ENCODE results near the gene A1BG.

The A1BG gene

DNA sequence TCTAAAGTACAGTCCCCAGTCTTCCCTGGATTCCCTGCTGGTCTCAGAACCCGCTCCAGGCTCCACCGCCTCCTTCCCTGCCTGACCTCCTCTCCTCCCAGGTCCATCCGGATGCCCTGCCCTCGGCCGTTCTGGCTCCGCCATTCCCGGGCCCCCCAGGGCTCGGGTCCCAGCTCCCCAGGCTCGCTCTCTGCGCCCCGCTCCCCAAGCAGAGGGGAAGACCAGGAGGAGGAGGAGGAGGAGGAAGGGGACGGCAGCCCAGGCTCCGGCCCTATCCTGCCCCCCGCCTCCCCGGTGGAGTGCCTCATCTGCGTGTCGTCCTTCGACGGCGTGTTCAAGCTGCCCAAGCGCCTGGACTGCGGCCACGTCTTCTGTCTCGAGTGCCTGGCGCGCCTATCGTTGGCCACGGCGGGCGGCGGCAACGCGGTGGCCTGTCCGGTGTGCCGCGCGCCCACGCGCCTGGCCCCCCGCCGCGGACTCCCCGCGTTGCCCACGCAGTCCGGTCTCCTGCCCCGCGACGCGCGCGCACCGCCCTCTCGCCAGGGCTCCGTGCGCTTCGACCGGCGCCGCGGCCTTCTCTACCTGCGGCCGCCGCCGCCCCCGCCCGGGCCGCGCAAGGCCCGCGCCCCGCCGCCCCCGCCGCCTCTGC lies 42.8 kb upstream of the A1BG start:
- no peak for DNase-seq (ENCODE audit: insufficient read length)
- FAIRE-seq, result no peak
- TF ChIP-seq TAF1 (IDR thresholded peaks at IDR 0.05; ENCODE audit: borderline replicate concordance, low read depth, low read length), result no peak
- no peak for TF ChIP-seq POLR2A (IDR thresholded peaks at IDR 0.05; ENCODE audit: low read depth, low read length)
- no peak; the same call in 1 of the 2 replicates for TF ChIP-seq POLR2AphosphoS5 (IDR thresholded peaks at IDR 0.05; ENCODE audit: low read depth, low read length)

DNA sequence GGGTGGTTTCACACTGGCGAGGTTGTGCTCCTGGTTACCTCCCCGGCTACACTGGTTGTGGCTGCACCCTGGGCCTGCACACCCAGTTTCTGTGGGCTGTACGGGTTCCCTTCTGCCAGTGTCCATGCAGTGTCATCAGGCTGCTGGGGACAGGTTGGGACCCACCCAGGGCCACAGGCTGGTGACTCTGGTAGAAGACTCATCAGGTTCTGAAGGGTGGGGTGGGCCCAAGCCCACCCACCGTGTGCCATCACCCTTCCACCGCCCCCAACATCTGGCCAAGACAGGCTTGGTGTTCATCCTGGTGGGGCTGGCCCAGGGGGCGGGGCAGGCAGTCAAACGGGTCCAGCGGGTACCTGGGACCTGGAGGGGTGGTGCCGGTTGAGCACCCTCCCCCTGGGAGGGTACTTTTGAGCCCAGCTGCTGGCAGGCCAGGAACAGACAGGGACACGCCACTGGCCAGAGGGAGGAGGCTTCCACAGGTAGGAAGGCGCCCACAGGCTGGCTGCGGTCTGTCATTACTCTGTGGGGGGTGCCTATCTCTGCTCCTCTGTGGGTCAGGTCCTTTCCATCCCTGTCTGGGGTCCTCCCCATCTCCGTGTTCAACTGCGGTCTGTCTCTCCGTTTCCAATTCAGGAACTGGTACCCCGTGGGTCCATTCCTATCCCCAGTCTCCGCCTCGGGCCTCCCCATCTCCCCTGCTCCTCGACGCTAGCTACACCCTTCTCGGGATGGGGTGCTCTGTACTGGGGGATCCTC lies 42.1 kb upstream of the A1BG start, which contains the start of gene RNF225:
TSS of gene RNF225 (plus strand) at position 437 of the 759 bp plus-strand sequence. CDS start 434 bp downstream, outside the sequence.
- TF ChIP-seq POLR2A (IDR thresholded peaks at IDR 0.05; ENCODE audit: low read depth, low read length), result peak; percentile 77
- peak; percentile 82 for TF ChIP-seq POLR2AphosphoS5 (IDR thresholded peaks at IDR 0.05; ENCODE audit: low read depth, low read length)
- no peak for TF ChIP-seq TAF1 (IDR thresholded peaks at IDR 0.05; ENCODE audit: borderline replicate concordance, low read depth, low read length)
- FAIRE-seq, result no peak
- no peak for DNase-seq (ENCODE audit: insufficient read length)

DNA sequence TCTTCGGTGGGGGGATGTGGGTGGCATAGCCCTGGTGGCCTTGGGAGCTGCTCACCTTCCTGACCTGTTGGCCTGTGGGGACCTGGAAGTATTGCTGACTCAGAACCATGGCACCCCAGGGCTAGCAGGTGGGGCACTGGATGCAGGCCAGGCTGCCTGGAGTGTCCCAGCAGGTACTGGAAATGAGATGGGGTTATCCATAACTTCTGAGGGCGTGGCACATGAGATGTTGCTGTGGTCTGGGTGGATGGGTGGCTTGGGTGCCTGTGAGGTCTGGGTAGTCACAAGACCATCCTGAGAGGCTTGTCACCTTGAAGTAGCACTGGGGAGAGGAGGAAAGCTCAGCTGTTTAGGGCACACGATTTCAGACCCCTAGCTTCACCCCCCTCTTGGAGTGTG lies 41.5 kb upstream of the A1BG start:
- TF ChIP-seq POLR2AphosphoS5 (IDR thresholded peaks at IDR 0.05; ENCODE audit: low read depth, low read length), result no peak; the same call in 1 of the 2 replicates
- TF ChIP-seq POLR2A (IDR thresholded peaks at IDR 0.05; ENCODE audit: low read depth, low read length), result no peak
- TF ChIP-seq TAF1 (IDR thresholded peaks at IDR 0.05; ENCODE audit: borderline replicate concordance, low read depth, low read length), result no peak
- DNase-seq (ENCODE audit: insufficient read length) (no peak), FAIRE-seq (no peak)

DNA sequence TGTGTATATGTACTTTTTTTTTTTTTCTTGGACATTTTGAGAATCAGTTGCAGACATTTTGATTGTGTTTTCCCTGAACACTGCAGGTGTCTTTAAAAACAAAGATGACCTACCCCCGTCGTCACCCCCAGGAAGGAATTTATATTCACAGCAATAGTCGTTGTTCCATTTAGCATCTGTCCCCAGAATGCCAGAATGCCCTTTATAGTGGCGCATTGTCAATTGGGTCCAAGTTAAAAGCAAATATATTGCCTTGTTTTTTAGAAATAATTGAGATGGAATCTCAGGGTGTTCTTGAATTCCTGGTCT lies 40.4 kb upstream of the A1BG start:
- TF ChIP-seq POLR2A (IDR thresholded peaks at IDR 0.05; ENCODE audit: low read depth, low read length) (no peak), TAF1 (IDR thresholded peaks at IDR 0.05; ENCODE audit: borderline replicate concordance, low read depth, low read length) (no peak), POLR2AphosphoS5 (IDR thresholded peaks at IDR 0.05; ENCODE audit: low read depth, low read length) (no peak)
- FAIRE-seq (no peak), DNase-seq (ENCODE audit: insufficient read length) (no peak)

DNA sequence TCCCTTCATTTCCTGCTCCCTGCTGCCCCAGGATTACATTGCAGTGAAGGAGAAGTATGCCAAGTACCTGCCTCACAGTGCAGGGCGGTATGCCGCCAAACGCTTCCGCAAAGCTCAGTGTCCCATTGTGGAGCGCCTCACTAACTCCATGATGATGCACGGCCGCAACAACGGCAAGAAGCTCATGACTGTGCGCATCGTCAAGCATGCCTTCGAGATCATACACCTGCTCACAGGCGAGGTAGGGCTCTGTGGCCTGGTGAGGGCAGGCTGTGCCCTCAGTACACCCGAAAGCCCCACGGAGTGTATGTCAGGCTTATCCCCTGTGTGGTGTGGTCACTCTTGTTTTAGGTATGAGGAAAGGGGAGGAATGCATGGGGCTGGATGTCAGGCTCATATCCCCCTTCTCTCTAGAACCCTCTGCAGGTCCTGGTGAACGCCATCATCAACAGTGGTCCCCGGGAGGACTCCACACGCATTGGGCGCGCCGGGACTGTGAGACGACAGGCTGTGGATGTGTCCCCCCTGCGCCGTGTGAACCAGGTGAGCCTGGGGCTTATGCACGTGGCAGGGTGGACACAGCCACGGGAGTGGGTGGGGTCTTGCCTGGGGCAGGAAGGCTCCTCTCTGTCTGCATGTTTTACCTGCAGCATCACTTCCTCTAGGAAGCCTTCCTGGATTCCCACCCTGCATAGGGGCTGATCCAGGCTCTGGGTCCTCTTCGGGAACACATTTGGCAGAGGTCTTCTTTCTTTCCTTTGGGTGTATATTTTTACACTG lies 39.8 kb upstream of the A1BG start:
- TF ChIP-seq TAF1 (IDR thresholded peaks at IDR 0.05; ENCODE audit: borderline replicate concordance, low read depth, low read length), result no peak
- peak; percentile 60; the same call in 1 of the 2 replicates for TF ChIP-seq POLR2A (IDR thresholded peaks at IDR 0.05; ENCODE audit: low read depth, low read length)
- peak; percentile 78; the same call in 1 of the 2 replicates for TF ChIP-seq POLR2AphosphoS5 (IDR thresholded peaks at IDR 0.05; ENCODE audit: low read depth, low read length)
- no peak for FAIRE-seq
- no peak for DNase-seq (ENCODE audit: insufficient read length)

DNA sequence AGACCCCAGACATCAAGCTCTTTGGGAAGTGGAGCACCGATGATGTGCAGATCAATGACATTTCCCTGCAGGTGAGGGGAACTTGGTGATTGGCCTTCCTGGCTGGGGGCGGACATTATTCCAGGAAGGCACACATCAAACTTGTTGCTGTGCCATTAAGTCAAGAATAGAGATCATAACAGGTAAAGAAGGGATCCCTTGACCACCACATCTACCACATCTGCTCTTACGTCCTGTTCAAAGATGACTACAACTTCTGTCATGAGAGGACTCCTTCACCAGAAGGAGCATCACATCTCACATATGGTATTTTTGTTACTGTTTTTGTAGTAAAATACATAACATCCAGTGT lies 34.9 kb upstream of the A1BG start:
- TF ChIP-seq POLR2A (IDR thresholded peaks at IDR 0.05; ENCODE audit: low read depth, low read length) (no peak), TAF1 (IDR thresholded peaks at IDR 0.05; ENCODE audit: borderline replicate concordance, low read depth, low read length) (no peak), POLR2AphosphoS5 (IDR thresholded peaks at IDR 0.05; ENCODE audit: low read depth, low read length) (no peak)
- FAIRE-seq (no peak), DNase-seq (ENCODE audit: insufficient read length) (no peak)

DNA sequence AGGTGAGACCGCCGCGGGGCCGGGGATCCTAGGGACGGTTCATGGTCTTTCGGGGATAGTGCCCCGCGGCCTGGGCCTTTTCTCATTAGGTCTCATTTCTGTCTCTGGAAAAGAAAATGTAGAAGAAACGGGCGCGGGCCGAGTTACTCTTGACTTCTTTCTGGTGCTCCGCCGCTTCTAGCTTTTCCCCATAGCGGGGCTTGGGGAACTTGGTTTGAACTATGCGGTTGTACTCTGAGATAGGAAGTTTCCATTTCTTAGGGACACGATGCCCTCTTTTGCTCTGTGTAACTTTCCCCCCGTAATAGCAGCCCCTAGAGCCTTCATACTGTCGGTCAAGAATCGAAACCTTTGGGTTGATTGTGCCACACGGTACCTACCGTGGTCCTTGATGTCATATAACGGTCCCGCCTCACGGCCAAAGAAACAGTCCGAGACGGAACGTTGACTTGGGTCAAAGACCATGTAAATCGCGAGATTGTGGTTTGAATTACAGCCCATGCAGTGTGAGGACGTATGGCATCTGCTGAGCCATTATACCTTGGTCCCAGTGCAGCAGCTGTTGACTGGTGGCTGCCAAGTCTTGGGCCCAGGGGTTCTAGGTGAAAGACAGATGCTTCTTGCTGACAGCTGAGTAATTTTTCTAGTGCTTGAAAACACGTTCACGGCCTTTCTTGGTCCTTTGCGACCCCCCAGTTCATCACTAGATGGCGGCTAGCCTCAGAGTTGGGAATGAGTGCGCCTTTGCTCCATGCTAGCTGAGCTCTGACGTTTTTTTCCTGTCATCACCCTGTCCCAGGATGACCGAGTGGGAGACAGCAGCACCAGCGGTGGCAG lies 34.3 kb upstream of the A1BG start:
- no peak for FAIRE-seq
- no peak for DNase-seq (ENCODE audit: insufficient read length)
- TF ChIP-seq POLR2AphosphoS5 (IDR thresholded peaks at IDR 0.05; ENCODE audit: low read depth, low read length) (no peak), POLR2A (IDR thresholded peaks at IDR 0.05; ENCODE audit: low read depth, low read length) (no peak), TAF1 (IDR thresholded peaks at IDR 0.05; ENCODE audit: borderline replicate concordance, low read depth, low read length) (no peak)

DNA sequence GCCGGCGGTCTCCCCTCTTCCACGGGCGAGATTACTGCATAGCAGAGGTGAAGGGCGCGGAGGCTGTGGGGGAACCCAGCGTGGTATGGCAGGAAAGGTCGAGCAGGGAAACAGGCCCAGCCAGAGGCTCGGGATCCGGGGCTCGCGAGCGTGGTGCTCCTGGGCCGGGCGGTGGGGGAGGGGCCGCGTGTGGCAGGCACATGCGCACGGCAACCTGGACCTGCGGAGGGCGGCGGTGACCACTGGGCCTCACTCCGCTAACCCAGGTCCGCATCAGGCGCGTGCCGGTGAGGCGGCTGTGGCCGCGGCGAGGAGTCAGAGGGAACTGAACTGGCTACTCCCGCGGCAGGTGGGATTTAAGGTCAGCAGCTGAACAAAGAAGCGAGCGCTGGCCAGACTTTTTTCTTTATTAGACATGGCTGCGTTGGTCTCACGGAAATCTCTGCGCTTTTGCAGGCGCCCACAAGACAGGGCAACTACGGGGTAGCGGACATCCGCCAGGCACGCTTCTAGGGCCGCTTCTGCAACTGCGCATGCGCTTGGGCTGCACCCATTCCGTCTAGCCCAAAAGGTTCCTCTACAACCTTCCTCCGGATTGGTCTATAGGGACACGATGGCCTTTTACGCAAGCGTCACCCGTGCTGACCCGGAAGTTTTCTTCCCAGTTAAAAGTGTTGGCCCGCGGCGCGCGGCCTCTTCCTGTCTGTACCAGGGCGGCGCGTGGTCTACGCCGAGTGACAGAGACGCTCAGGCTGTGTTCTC lies 33.5 kb upstream of the A1BG start, which contains the start of gene RPS5:
TSS of gene RPS5 (plus strand) at position 694 of the 762 bp plus-strand sequence. CDS start 869 bp downstream, outside the sequence.
- peak; percentile 98 for FAIRE-seq
- TF ChIP-seq POLR2AphosphoS5 (IDR thresholded peaks at IDR 0.05; ENCODE audit: low read depth, low read length), result peak; percentile 94
- TF ChIP-seq POLR2A (IDR thresholded peaks at IDR 0.05; ENCODE audit: low read depth, low read length), result peak; percentile 96
- TF ChIP-seq TAF1 (IDR thresholded peaks at IDR 0.05; ENCODE audit: borderline replicate concordance, low read depth, low read length), result peak; percentile 96
- peak; percentile 99 for DNase-seq (ENCODE audit: insufficient read length)

DNA sequence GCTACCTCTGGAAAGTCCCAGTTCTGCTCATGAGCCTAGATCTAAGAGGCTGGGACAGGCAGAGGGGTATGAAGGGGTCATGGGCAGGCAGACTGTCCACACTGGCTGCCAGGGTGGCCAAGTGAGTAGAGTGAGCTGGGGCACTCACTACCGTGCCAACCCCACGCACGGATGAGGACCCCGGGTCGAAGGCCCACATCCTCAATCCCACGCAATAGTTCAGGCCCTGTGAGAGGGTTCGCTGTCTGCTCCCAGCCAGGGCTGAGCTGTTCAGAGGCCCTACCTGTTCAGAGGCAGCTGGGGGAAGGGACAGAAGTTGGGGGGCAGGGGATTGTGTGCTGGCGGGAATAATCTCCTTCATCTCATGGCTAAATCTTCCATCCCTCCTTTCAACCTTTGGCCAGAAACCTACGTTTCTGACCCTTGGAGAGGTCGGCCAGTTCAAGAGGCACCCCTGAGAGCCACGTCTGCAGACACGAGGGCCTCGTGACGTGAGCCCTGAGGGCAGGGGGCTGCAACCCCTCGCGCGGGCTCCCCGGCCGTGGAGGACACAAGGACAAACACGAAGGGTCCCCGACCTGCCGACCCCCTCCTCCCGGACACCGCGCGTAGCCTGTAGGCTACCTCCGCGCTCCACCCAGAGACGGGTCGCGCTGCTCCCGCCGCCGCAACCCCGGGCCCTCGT lies 32.7 kb upstream of the A1BG start:
- DNase-seq (ENCODE audit: insufficient read length) (no peak), FAIRE-seq (peak; percentile 63)
- TF ChIP-seq POLR2AphosphoS5 (IDR thresholded peaks at IDR 0.05; ENCODE audit: low read depth, low read length) (peak; percentile 63; the same call in 1 of the 2 replicates), TAF1 (IDR thresholded peaks at IDR 0.05; ENCODE audit: borderline replicate concordance, low read depth, low read length) (no peak; the same call in 1 of the 2 replicates), POLR2A (IDR thresholded peaks at IDR 0.05; ENCODE audit: low read depth, low read length) (peak; percentile 74)
